Caco-2 (cell line): Measurements from ENCODE around the gene HES2. TPM values are rescaled to one million over a fixed set of nuclear protein-coding genes. Genes with fewer than 3 reads are reported as not detected.
"Not testable (repeated sequence)": the region's sequence is repeated elsewhere in the genome, so short reads cannot be mapped to it uniquely, and the experiment has no call there.

Experiments used
- BruUV-seq: library from RNA; stranded (reverse); fragments of 400-500 nt; replicated peaks from 2 replicates; lab custom pipeline; 2021; lab: Mats Ljungman, UMichigan
- CTCF ChIA-PET: fragments of 300-600 bp; sonication (Branson Sonifier 250); formaldehyde crosslinking; loops from one replicate; lab custom pipeline; 2022; ENCODE audit warnings: antibody characterized with exemption; lab: Charles Lee
- POLR2A ChIA-PET: fragments of 300-600 bp; sonication (Branson Sonifier 250); formaldehyde crosslinking; loops from one replicate; lab custom pipeline; 2022; ENCODE audit warnings: antibody characterized with exemption; lab: Charles Lee
- DNase-seq, 2 experiments: peaks; one replicate each; pipeline versions ENCODE4 v3.0.0 to v3.0.0-alpha.2; 2020 to 2022
- H3K27me3 ChIP-seq: replicated peaks from 2 replicates; pipeline ENCODE4 v1.6.0; 2011; ENCODE audit warnings: low read length; ENCODE audit not compliant: control insufficient read depth, insufficient read depth
- H3K36me3 ChIP-seq: 2 replicates; pipeline ENCODE4 v1.5.1; 2011; ENCODE audit warnings: low read length; ENCODE audit not compliant: control insufficient read depth, insufficient read depth
- H3K4me1 ChIP-seq: fragments of 250-450 bp; sonication (Bioruptor Pico); 2 replicates; pipeline ENCODE4 v1.5.1; 2020; ENCODE audit warnings: mild to moderate bottlenecking
- H3K4me3 ChIP-seq: 2 replicates; pipeline ENCODE4 v1.5.1; 2011; ENCODE audit warnings: low read depth, mild to moderate bottlenecking, control low read depth, low read length
- H3K9me3 ChIP-seq: fragments of 250-450 bp; sonication (Bioruptor Pico); 2 replicates; pipeline ENCODE4 v1.5.1; 2020; ENCODE audit warnings: mild to moderate bottlenecking, moderate library complexity
- H3K27ac Mint-ChIP-seq: one replicate; pipeline ENCODE4 v1.8.0; 2022; ENCODE audit warnings: mixed read lengths; ENCODE audit not compliant: unreplicated experiment
- H3K27me3 Mint-ChIP-seq: one replicate; pipeline ENCODE4 v1.8.0; 2022; ENCODE audit warnings: mixed read lengths; ENCODE audit not compliant: insufficient read depth, unreplicated experiment
- H3K36me3 Mint-ChIP-seq: one replicate; pipeline ENCODE4 v1.8.0; 2022; ENCODE audit warnings: mild to moderate bottlenecking, mixed read lengths; ENCODE audit not compliant: insufficient read depth, unreplicated experiment
- H3K4me1 Mint-ChIP-seq: one replicate; pipeline ENCODE4 v1.8.0; 2022; ENCODE audit warnings: low read depth, mixed read lengths; ENCODE audit not compliant: unreplicated experiment
- H3K4me3 Mint-ChIP-seq: one replicate; pipeline ENCODE4 v1.8.0; 2022; ENCODE audit warnings: mild to moderate bottlenecking, moderate library complexity, mixed read lengths; ENCODE audit not compliant: unreplicated experiment
- H3K9me3 Mint-ChIP-seq: one replicate; pipeline ENCODE4 v1.8.0; 2022; ENCODE audit warnings: mixed read lengths; ENCODE audit not compliant: unreplicated experiment
- CTCF ChIP-seq, 2 experiments: fragments of 200-600 bp in 1 of 2; IDR thresholded peaks; 1 replicate in 1 of 2; 2 replicates in 1 of 2; pipeline versions ENCODE4 v1.5.1 to v1.8.0; 2011 to 2022; ENCODE audit warnings: antibody characterized with exemption in 1 of 2, control low read depth in 1 of 2, inconsistent platforms in 1 of 2, low read depth in 1 of 2, low read length in 1 of 2, mild to moderate bottlenecking in 1 of 2, moderate library complexity in 1 of 2; ENCODE audit not compliant: insufficient read depth in 1 of 2, severe bottlenecking in 1 of 2, unreplicated experiment in 1 of 2
- intact Hi-C: fragments of 100-400 bp; cut with micrococcal nuclease; formaldehyde crosslinking; loops from one replicate; pipeline ENCODE4 v1.10.0; 2022; ENCODE audit not compliant: unreplicated experiment
- total RNA-seq: library from RNA; stranded (reverse); gene quantifications from 2 replicates; pipeline ENCODE4 v1.2.3, GENCODE V29; 2022

HES2 gene
- total RNA-seq, 1 experiment from 2014 or later = 0.91 TPM

GRCh38 chr1:6441586-6441985 lies 21.9 kb upstream of the HES2 start:
- Mint-ChIP-seq H3K9me3 (no peaks in the 10 kb centered on the region), H3K27me3 (no peaks in the 10 kb centered on the region), H3K4me3 (no peak overlapping the region), H3K36me3 (no peaks in the 10 kb centered on the region), H3K4me1 (peaks cover 13% of the 10 kb centered on the region), H3K27ac (no peak overlapping the region)
- no peak for TF ChIP-seq CTCF (IDR thresholded peaks at IDR 0.05; ENCODE audit: insufficient read depth in 1 of 2, low read depth in 1 of 2, low read length in 1 of 2, severe bottlenecking in 1 of 2, unreplicated experiment in 1 of 2)
- Histone ChIP-seq H3K36me3 (no peaks in the 10 kb centered on the region), H3K27me3 (no peaks in the 10 kb centered on the region), H3K4me3 (no peak overlapping the region), H3K4me1 (no peaks in the 10 kb centered on the region), H3K9me3 (no peaks in the 10 kb centered on the region)
- no peak for DNase-seq
- intact Hi-C loops = no loop called here
- ChIA-PET POLR2A (no interaction called here), CTCF (interaction anchor here (1.1 to 2.3 kb wide), 2 partner anchors 182 to 197 kb away, joined by 3 to 11 read pairs; no protein-coding TSS in a partner anchor)
- BruUV-seq = no TSS peak

GRCh38 chr1:6440198-6441126 lies 20.7 kb upstream of the HES2 start:
- H3K9me3 ChIP-seq = no peaks in the 10 kb centered on the region
- TF ChIP-seq CTCF (IDR thresholded peaks at IDR 0.05; ENCODE audit: insufficient read depth in 1 of 2, low read depth in 1 of 2, low read length in 1 of 2, severe bottlenecking in 1 of 2, unreplicated experiment in 1 of 2) = peak; percentile 11 to 43
- Mint-ChIP-seq H3K27me3 (no peaks in the 10 kb centered on the region), H3K4me1 (peaks cover 13% of the 10 kb centered on the region), H3K9me3 (no peaks in the 10 kb centered on the region), H3K36me3 (no peaks in the 10 kb centered on the region), H3K27ac (no peak overlapping the region), H3K4me3 (peak overlapping the region; percentile 63)
- H3K36me3 ChIP-seq = no peaks in the 10 kb centered on the region
- CTCF ChIA-PET = interaction anchor here (0.5 to 2.3 kb wide), 13 partner anchors 9 to 292 kb away, joined by 3 to 20 read pairs (median 5); partner anchors contain the start of gene HES2
- H3K4me1 ChIP-seq = no peaks in the 10 kb centered on the region
- peak; percentile 79 to 80 for DNase-seq
- BruUV-seq = no TSS peak
- no peaks in the 10 kb centered on the region for H3K27me3 ChIP-seq
- H3K4me3 ChIP-seq = peak overlapping the region; percentile 28
- POLR2A ChIA-PET = interaction anchor here (0.6 kb wide), 1 partner anchor 83 kb away, joined by 3 read pairs; no protein-coding TSS in a partner anchor
- intact Hi-C loops = no loop called here

- H3K36me3 ChIP-seq = no peaks in the 10 kb centered on the region
- H3K9me3 Mint-ChIP-seq = no peaks in the 10 kb centered on the region
- intact Hi-C loops = loop anchor here (1.0 to 2.0 kb wide), 2 partner anchors 15 to 192 kb away; no protein-coding TSS in a partner anchor
- DNase-seq = peak; percentile 84 to 86
- H3K4me3 ChIP-seq = no peak overlapping the region
- H3K4me3 Mint-ChIP-seq = no peak overlapping the region
- H3K36me3 Mint-ChIP-seq = no peaks in the 10 kb centered on the region
- no peak overlapping the region for H3K27ac Mint-ChIP-seq
- no peaks in the 10 kb centered on the region for H3K27me3 ChIP-seq
- no peaks in the 10 kb centered on the region for H3K4me1 ChIP-seq
- no TSS peak for BruUV-seq
- H3K27me3 Mint-ChIP-seq = no peaks in the 10 kb centered on the region
- TF ChIP-seq CTCF (IDR thresholded peaks at IDR 0.05; ENCODE audit: insufficient read depth in 1 of 2, low read depth in 1 of 2, low read length in 1 of 2, severe bottlenecking in 1 of 2, unreplicated experiment in 1 of 2) = peak; percentile 88 to 89
- POLR2A ChIA-PET = no interaction called here
- no peaks in the 10 kb centered on the region for H3K9me3 ChIP-seq
- CTCF ChIA-PET = interaction anchor here (0.6 to 2.3 kb wide), 18 partner anchors 10 to 192 kb away, joined by 3 to 39 read pairs (median 4); partner anchors contain the start of gene HES2
- H3K4me1 Mint-ChIP-seq = peaks cover 13% of the 10 kb centered on the region
Measured at GRCh38 chr1:6438047-6438525, 18.4 kb upstream of the HES2 start.

- CTCF ChIA-PET = interaction anchor here (0.6 to 2.3 kb wide), 16 partner anchors 9 to 191 kb away, joined by 3 to 39 read pairs (median 4); partner anchors contain the start of gene HES2
- H3K27me3 ChIP-seq, H3K36me3 ChIP-seq, intact Hi-C loops, H3K9me3 Mint-ChIP-seq, H3K27me3 Mint-ChIP-seq, H3K9me3 ChIP-seq, POLR2A ChIA-PET, H3K4me3 Mint-ChIP-seq, H3K27ac Mint-ChIP-seq, BruUV-seq, H3K4me3 ChIP-seq, H3K4me1 ChIP-seq, DNase-seq, H3K36me3 Mint-ChIP-seq: not testable (repeated sequence)
- peaks cover 13% of the 10 kb centered on the region for H3K4me1 Mint-ChIP-seq
Measured at GRCh38 chr1:6437012-6437700, 17.4 kb upstream of the HES2 start.
